ENCODE measurements around the gene RND3.

- TF ChIP-seq POLR2A (IDR thresholded peaks at IDR 0.05), result no peak
- TF ChIP-seq CTCF (IDR thresholded peaks at IDR 0.05), result no peak
Measured at GRCh38 chr2:150472511-150472899, 15.0 kb downstream of the RND3 start.

Data from esophagus squamous epithelium (tissue), 4 donors.